ENCODE results near the gene PROSER2. TPM values are rescaled to one million over a fixed set of nuclear protein-coding genes. Genes with fewer than 3 reads are reported as not detected.

Gene PROSER2
- total RNA-seq, 4 donors from 2014 or later: 2.1 to 25.6 (median 6.5) TPM

- H3K27ac ChIP-seq: peak overlapping the region; percentile 26 to 70
Measured at GRCh38 chr10:11823989-11824346, 812 bp downstream of the PROSER2 start.

GRCh38 chr10:11824376-11824775 is 1.2 kb downstream of the PROSER2 start:
- Histone ChIP-seq H3K4me1 (no peaks in the 10 kb centered on the region), H3K27ac (peak overlapping the region in 1 of 2 donors; percentile 70), H3K27me3 (peaks cover 0 to 4% of the 10 kb centered on the region in 2 donors), H3K9me3 (no peaks in the 10 kb centered on the region), H3K4me3 (peak overlapping the region in 1 of 2 donors; percentile 75), H3K36me3 (no peaks in the 10 kb centered on the region)
- no peak for DNase-seq
- TF ChIP-seq POLR2A (IDR thresholded peaks at IDR 0.05) (no peak), CTCF (IDR thresholded peaks at IDR 0.05) (no peak)
- intact Hi-C loops (cut with DNase I; ENCODE audit: low total_unique reads): no loop called here

More at GRCh38 chr10:11823989-11824346, 812 bp downstream of the PROSER2 start:
- Histone ChIP-seq H3K36me3 (no peaks in the 10 kb centered on the region), H3K9me3 (no peaks in the 10 kb centered on the region), H3K27me3 (peaks cover 0 to 4% of the 10 kb centered on the region in 2 donors), H3K4me3 (peak overlapping the region; percentile 55 to 75), H3K4me1 (no peaks in the 10 kb centered on the region)
- DNase-seq: no peak
- no peak for TF ChIP-seq POLR2A (IDR thresholded peaks at IDR 0.05)
- TF ChIP-seq CTCF (IDR thresholded peaks at IDR 0.05): no peak
- intact Hi-C loops (cut with DNase I; ENCODE audit: low total_unique reads): no loop called here

- TF ChIP-seq CTCF (IDR thresholded peaks at IDR 0.05) (no peak), POLR2A (IDR thresholded peaks at IDR 0.05) (no peak)
- no peaks in the 10 kb centered on the region for H3K9me3 ChIP-seq
- peak overlapping the region in 1 of 2 donors; percentile 29 for H3K27ac ChIP-seq
- peak in 1 of 2 donors; percentile 24 for DNase-seq
- H3K4me1 ChIP-seq: no peaks in the 10 kb centered on the region
- no peaks in the 10 kb centered on the region for H3K36me3 ChIP-seq
- peaks cover 0 to 4% of the 10 kb centered on the region in 2 donors for H3K27me3 ChIP-seq
- no peak overlapping the region for H3K4me3 ChIP-seq
- intact Hi-C loops (cut with DNase I; ENCODE audit: low total_unique reads): no loop called here
Measured at GRCh38 chr10:11824825-11825224, 1.7 kb downstream of the PROSER2 start.

GRCh38 chr10:11825796-11826414 is 2.7 kb downstream of the PROSER2 start:
- Histone ChIP-seq H3K9me3 (no peaks in the 10 kb centered on the region), H3K36me3 (no peaks in the 10 kb centered on the region), H3K4me3 (no peak overlapping the region), H3K27me3 (no peaks in the 10 kb centered on the region), H3K4me1 (no peaks in the 10 kb centered on the region), H3K27ac (peak overlapping the region in 1 of 2 donors; percentile 29)
- TF ChIP-seq CTCF (IDR thresholded peaks at IDR 0.05) (no peak), POLR2A (IDR thresholded peaks at IDR 0.05) (no peak)
- intact Hi-C loops (cut with DNase I; ENCODE audit: low total_unique reads): no loop called here
- DNase-seq: peak; percentile 22 to 40

- H3K4me3 ChIP-seq: no peak overlapping the region
- no peaks in the 10 kb centered on the region for H3K27me3 ChIP-seq
Measured at GRCh38 chr10:11827006-11827405, 3.9 kb downstream of the PROSER2 start.

More at GRCh38 chr10:11827006-11827405, 3.9 kb downstream of the PROSER2 start:
- no peak for TF ChIP-seq POLR2A (IDR thresholded peaks at IDR 0.05)
- no peak for TF ChIP-seq CTCF (IDR thresholded peaks at IDR 0.05)
- no peaks in the 10 kb centered on the region for H3K4me1 ChIP-seq
- H3K36me3 ChIP-seq: no peaks in the 10 kb centered on the region
- intact Hi-C loops (cut with DNase I; ENCODE audit: low total_unique reads): no loop called here
- DNase-seq: no peak
- no peak overlapping the region for H3K27ac ChIP-seq
- H3K9me3 ChIP-seq: no peaks in the 10 kb centered on the region

All from uterus (tissue), 4 donors.